Activated T-helper 17 cell treated with anti-CD3 and anti-CD28 coated beads, Interleukin-2, amount 50 U/mL, for 72 hours (primary cell): Measurements from ENCODE around the gene SSU72. TPM values are rescaled to one million over a fixed set of nuclear protein-coding genes. Genes with fewer than 3 reads are reported as not detected.
A peak's percentile ranks its signal among the peaks of the same experiment; 100 is the strongest.

ENCODE experiments used
- ATAC-seq: fragments of 150-1000 bp; cut with Tn5 transposase; replicated peaks from 2 replicates; pipeline ENCODE4 v1.10.0; 2021; ENCODE audit warnings: mild to moderate bottlenecking, moderate library complexity
- H3K27ac Mint-ChIP-seq: one replicate; pipeline ENCODE4 v1.8.0; 2022; ENCODE audit warnings: mixed read lengths
- H3K27me3 Mint-ChIP-seq: one replicate; pipeline ENCODE4 v1.8.0; 2022; ENCODE audit warnings: mixed read lengths
- H3K36me3 Mint-ChIP-seq: one replicate; pipeline ENCODE4 v1.8.0; 2022; ENCODE audit warnings: low read depth, mild to moderate bottlenecking, mixed read lengths
- H3K4me1 Mint-ChIP-seq: one replicate; pipeline ENCODE4 v1.8.0; 2022; ENCODE audit warnings: mixed read lengths
- H3K4me3 Mint-ChIP-seq: one replicate; pipeline ENCODE4 v1.8.0; 2022; ENCODE audit warnings: mild to moderate bottlenecking, mixed read lengths
- H3K9me3 Mint-ChIP-seq: one replicate; pipeline ENCODE4 v1.8.0; 2022; ENCODE audit warnings: mixed read lengths
- total RNA-seq, 2 donors: library from RNA; stranded (reverse); gene quantifications; one replicate each; pipeline ENCODE4 v1.2.3, GENCODE V29; 2022

SSU72 gene
- total RNA-seq, 2 donors from 2014 or later: 75.6 to 133 TPM

DNA sequence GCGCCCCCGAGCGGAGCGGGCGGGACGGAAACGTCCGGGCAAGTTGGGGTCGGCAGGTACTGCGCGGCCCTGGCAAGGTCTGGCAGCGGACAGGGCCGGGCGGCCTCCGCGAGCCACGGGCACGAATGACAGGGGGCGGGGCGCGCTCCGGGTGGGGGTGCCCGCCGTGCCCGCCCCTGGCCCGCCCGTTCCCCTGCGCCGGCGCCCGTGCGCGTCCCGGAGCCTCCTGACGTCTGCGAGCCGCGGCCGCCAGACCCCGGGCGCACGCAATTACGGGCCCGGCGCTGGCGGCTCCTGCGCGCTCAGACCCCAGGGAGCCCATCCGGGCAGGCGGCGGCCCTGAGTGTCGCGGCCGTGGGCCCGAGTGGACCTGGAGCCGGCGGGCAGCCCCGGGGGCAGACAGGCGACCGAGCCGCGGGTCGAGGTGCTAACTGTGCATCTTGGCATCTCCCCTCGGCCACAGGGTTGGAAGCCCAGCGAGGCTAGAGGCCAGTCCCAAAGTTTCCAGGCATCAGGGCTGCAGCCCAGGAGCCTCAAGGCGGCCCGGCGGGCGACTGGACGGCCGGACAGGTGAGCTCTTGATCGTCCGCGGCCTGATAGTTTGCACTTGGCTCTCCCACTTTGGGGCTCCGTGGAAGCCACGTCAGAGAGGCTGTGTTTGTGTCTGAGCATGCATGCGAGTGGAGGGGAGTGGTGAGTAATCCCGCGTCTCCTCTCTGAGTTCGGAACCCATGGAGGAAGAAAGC lies 41.6 kb upstream of the SSU72 start:
- no peaks in the 10 kb centered on the region for H3K27me3 Mint-ChIP-seq
- ATAC-seq: peak; percentile 18
- peaks cover 24% of the 10 kb centered on the region for H3K36me3 Mint-ChIP-seq
- H3K4me1 Mint-ChIP-seq: peaks cover 12% of the 10 kb centered on the region
- H3K27ac Mint-ChIP-seq: peak overlapping the region; percentile 65
- peak overlapping the region; percentile 65 for H3K4me3 Mint-ChIP-seq
- H3K9me3 Mint-ChIP-seq: no peaks in the 10 kb centered on the region

DNA sequence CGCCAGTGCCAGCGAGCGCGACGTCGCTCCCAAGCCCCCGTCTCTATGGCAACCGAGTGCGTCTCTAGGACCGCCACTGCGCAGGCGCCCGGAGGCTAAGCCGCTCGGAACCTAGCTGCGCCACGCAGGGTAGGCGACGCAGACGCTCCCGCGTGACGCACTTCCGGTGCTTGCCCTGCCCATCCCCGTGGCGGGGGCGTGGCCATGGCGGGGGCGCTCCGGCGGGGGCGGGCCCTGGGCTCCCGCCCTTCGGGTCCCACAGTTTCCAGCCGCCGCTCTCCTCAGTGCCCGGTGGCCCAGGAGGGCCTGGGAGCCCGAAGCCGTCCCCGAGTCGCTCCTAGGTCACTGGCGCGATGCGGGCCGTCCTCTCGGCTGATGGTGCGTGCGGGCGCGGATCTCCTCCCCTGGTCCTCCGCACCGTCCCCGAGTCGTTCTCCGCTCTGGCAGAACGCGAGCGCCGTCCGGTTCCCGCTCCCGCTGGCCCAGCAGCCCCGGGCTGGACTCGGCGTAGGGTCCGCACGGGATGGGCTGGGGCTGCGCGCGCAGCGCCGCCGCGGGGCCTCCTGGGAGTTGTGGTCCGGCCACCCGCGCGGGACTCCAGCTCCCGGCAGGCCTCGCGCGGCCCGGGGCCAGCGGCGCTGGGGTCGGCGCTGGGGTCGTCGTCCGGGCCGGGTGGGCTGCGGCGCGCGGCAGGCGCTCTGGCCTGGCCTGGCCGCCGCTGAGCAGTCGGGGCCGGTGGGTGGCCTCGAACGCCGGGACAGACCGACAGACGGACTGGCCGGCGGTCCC lies 40.8 kb upstream of the SSU72 start, which contains the start of gene MIB2:
MIB2 (plus strand) TSS at position 245 of the 789 bp plus-strand sequence. CDS start 7,953 bp downstream, outside the sequence.
- peak; percentile 88 for ATAC-seq
- Mint-ChIP-seq H3K9me3 (no peaks in the 10 kb centered on the region), H3K27ac (peak within 1 kb of the TSS; percentile 99), H3K4me3 (peak within 1 kb of the TSS; percentile 99), H3K27me3 (no peaks in the 10 kb centered on the region), H3K4me1 (peaks cover 12% of the 10 kb centered on the region), H3K36me3 (peaks cover 24% of the 10 kb centered on the region)

DNA sequence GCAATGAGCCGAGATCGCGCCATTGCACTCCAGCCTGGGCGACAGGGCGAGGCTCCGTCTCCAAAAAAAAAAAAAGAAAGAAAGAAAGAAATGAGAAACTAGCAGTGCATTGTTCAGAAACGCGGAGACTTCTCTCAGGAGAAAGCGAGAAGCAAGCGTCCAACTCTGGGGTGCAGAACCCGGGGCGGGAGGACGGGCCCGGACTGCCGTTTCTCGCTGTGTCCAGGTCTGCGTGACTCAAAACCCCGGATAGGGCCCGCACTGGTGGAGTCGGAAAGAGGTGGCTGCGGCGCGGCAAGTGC lies 40.2 kb upstream of the SSU72 start:
- Mint-ChIP-seq H3K27me3 (no peaks in the 10 kb centered on the region), H3K9me3 (no peaks in the 10 kb centered on the region), H3K4me1 (peaks cover 12% of the 10 kb centered on the region), H3K27ac (peak overlapping the region; percentile 99), H3K4me3 (peak overlapping the region; percentile 99), H3K36me3 (peaks cover 24% of the 10 kb centered on the region)
- no peak for ATAC-seq

DNA sequence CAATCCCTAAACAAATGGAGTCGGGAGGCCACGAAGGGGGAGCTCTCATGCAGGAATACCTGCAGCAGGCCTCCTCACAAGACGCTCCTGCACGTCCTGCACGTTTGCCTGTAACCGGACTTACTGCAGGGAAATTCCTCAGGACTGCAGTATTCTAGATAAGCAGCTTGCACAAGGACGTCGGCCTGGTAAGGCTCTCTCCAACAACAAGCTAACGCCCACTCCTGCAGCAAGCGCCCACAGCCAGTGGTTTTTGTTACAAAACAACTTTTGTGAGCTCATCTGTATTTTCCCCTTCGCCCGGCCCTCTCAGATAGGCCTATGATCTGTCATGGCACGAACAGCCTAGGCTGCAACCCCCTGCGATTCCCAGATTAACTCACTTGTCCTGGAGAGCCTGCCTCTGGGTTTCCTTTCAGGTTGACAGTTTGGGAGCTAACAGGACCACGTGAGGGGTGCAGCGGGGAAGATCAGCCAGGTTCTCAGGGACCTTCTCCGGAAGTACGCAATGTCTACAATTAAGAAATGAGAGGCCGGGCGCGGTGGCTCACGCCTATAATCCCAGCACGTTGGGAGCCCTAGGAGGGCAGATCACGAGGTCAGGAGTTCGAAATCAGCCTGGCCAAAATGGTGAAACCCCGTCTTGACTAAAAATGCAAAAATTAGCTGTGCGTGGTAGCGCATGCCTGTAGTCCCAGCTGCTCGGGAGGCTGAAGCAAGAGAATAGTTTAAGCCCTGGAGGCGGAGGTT lies 39.7 kb upstream of the SSU72 start:
- peaks cover 12% of the 10 kb centered on the region for H3K4me1 Mint-ChIP-seq
- H3K27ac Mint-ChIP-seq: peak overlapping the region; percentile 99
- peak overlapping the region; percentile 99 for H3K4me3 Mint-ChIP-seq
- peaks cover 24% of the 10 kb centered on the region for H3K36me3 Mint-ChIP-seq
- no peaks in the 10 kb centered on the region for H3K9me3 Mint-ChIP-seq
- H3K27me3 Mint-ChIP-seq: no peaks in the 10 kb centered on the region
- ATAC-seq: peak; percentile 27

DNA sequence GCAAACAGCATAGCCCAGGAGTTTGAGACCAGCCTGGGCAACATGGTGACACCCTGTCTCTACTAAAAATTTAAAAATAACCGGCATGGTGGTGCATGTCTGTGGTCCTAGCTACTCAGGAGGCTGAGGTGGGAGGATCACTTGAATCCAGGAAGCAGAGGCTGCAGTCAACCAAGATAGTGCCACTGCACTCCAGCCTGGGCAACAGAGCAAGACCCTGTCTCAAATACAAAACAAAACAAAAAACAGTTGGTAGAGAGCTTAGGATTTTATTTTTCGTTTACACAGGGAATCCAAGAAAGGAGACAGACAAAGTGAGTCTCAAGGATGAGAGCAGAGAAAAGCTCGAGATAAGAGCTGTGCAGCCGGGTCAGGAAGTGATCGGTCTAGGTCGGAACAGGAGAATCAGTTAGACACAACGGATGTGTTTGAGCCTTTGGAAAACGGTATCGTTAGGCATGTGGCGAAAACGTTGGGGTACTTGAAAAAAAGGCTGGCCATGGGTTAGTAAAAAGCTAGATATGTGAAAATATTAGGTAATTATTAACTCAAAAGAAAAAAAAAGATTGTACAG lies 38.9 kb upstream of the SSU72 start:
- H3K27ac Mint-ChIP-seq: peak overlapping the region; percentile 99
- no peak for ATAC-seq
- peaks cover 24% of the 10 kb centered on the region for H3K36me3 Mint-ChIP-seq
- H3K4me3 Mint-ChIP-seq: peak overlapping the region; percentile 99
- H3K9me3 Mint-ChIP-seq: no peaks in the 10 kb centered on the region
- H3K4me1 Mint-ChIP-seq: peaks cover 12% of the 10 kb centered on the region
- H3K27me3 Mint-ChIP-seq: no peaks in the 10 kb centered on the region

DNA sequence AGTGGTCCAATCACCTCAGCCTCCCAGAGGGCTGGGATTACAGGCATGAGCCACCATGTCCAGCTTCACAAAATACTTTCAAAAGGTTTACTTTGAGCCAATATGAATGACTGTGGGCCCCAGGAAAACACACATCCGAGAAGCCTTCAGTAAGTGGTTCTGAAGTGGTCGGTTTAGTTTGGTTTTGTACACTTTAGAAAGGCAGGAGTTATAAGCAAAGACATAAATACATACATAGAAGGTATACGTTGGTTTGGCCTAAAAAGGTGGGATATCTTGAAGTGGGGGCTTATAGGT lies 37.4 kb upstream of the SSU72 start:
- no peak for ATAC-seq
- no peak overlapping the region for H3K4me3 Mint-ChIP-seq
- no peaks in the 10 kb centered on the region for H3K27me3 Mint-ChIP-seq
- peak overlapping the region; percentile 16 for H3K27ac Mint-ChIP-seq
- no peaks in the 10 kb centered on the region for H3K9me3 Mint-ChIP-seq
- H3K36me3 Mint-ChIP-seq: peaks cover 19% of the 10 kb centered on the region
- H3K4me1 Mint-ChIP-seq: peaks cover 14% of the 10 kb centered on the region

DNA sequence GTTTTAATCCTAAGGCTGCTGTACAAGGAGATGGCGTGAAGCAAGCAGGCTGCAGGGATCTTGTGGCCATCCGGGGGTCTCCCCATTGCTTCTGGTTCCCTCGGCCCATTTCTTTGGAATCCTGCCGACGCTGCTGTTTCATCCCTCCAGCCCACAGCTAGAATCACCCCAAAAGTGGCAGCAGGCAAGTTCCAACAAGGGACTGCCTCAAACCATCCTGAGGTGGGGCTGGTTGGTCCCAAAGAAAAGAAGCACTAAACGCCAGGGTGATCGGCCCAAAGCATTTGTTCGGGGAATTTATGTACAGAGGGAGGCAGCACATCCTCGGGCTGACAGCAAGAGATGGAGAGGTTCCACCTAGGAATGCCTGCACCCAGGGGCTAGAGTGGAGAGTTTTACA lies 36.1 kb upstream of the SSU72 start:
- peaks cover 19% of the 10 kb centered on the region for H3K36me3 Mint-ChIP-seq
- peaks cover 18% of the 10 kb centered on the region for H3K4me1 Mint-ChIP-seq
- H3K9me3 Mint-ChIP-seq: no peaks in the 10 kb centered on the region
- no peak overlapping the region for H3K27ac Mint-ChIP-seq
- H3K4me3 Mint-ChIP-seq: no peak overlapping the region
- H3K27me3 Mint-ChIP-seq: no peaks in the 10 kb centered on the region
- ATAC-seq: no peak

DNA sequence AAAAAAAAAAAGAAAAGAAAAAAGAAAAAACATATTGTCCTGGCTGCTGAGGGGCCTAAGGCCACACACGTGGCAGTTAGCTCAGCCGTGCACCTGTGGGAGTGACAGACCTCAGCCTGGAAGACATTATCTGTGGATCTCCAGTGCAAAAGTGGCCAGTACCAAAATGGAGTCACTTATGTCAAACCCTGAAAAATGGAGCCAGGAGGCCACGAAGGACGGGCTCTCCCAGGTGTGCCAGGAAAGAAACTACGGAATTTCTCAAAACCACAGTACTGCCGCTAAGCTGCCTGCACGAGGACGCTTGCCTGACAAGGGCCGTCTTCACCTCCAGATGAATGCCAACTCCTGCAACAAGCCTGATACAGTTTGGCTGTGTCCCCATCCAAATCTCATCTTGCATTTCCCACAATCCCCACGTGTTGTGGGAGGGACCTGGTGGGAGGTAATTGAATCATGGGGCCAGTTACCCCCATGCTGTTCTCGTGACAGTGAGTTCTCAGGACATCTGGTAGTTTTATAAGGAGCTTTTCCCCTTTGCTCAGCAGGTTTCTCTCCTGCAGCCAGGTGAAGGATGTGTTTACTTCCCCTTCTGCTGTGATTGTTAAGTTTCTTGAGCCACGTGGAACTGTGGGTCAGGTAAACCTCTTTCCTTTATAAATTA lies 35.3 kb upstream of the SSU72 start:
- H3K4me3 Mint-ChIP-seq: no peak overlapping the region
- no peak overlapping the region for H3K27ac Mint-ChIP-seq
- peaks cover 18% of the 10 kb centered on the region for H3K4me1 Mint-ChIP-seq
- H3K9me3 Mint-ChIP-seq: no peaks in the 10 kb centered on the region
- peaks cover 17% of the 10 kb centered on the region for H3K36me3 Mint-ChIP-seq
- ATAC-seq: no peak
- no peaks in the 10 kb centered on the region for H3K27me3 Mint-ChIP-seq

DNA sequence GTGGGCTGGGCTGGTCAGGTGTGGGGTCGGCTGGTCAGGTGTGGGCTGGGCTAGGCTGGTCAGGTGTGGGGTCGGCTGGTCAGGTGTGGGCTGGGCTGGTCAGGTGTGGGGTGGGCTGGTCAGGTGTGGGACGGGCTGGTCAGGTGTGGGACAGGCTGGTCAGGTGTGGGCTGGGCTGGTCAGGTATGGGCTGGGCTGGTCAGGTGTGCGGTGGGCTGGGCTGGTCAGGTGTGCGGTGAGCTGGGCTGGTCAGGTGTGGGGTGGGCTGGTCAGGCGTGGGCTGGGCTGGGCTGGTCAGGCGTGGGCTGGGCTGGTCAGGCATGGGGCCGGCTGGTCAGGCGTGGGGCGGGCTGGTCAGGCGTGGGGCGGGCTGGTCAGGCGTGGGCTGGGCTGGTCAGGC lies 31.6 kb upstream of the SSU72 start:
- H3K36me3 Mint-ChIP-seq: no peaks in the 10 kb centered on the region

DNA sequence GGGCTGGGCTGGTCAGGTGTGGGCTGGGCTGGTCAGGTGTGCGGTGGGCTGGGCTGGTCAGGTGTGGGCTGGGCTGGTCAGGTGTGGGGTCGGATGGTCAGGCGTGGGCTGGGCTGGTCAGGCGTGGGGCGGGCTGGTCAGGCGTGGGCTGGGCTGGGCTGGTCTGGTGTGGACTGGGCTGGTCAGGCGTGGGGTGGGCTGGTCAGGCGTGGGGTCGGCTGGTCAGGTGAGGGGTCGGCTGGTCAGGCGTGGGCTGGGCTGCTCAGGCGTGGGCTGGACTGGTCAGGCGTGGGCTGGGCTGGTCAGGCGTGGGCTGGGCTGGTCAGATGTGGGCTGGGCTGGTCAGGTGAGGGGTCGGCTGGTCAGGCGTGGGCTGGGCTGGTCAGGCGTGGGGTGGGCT lies 31.1 kb upstream of the SSU72 start:
- H3K4me3 Mint-ChIP-seq: no peak overlapping the region
- H3K27ac Mint-ChIP-seq: no peak overlapping the region
- H3K9me3 Mint-ChIP-seq: no peaks in the 10 kb centered on the region
- H3K36me3 Mint-ChIP-seq: no peaks in the 10 kb centered on the region
- no peaks in the 10 kb centered on the region for H3K27me3 Mint-ChIP-seq
- ATAC-seq: no peak
- H3K4me1 Mint-ChIP-seq: peaks cover 6% of the 10 kb centered on the region

More for the DNA sequence above, 31.6 kb upstream of the SSU72 start:
- Mint-ChIP-seq H3K9me3 (no peaks in the 10 kb centered on the region), H3K27me3 (no peaks in the 10 kb centered on the region), H3K4me3 (no peak overlapping the region), H3K27ac (no peak overlapping the region), H3K4me1 (peaks cover 6% of the 10 kb centered on the region)
- no peak for ATAC-seq

DNA sequence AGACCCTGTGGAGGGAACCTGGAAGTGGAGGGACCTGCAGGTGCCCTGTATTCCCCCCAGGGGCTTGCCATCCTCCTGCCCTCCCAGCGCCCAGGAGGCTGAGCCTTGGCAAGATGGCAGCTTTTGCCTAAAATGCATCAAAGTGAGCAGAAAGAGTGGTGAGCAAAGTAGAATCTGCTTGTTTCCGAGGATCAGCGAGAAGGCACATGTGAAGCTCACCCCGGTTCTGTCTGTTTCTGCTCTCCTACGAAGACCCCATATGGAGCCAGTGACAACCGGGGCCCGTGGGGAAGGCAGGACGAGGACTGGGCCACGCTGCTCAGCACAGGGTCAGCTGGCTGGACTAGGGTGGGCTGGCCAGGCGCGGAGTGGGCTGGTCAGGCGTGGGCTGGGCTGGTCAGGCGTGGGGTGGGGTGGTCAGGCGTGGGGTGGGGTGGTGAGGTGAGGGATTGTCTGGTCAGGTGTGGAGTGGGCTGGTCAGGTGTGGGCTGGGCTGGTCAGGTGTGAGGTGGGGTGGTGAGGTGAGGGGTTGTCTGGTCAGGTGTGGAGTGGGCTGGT lies 30.4 kb upstream of the SSU72 start:
- Mint-ChIP-seq H3K4me1 (peaks cover 6% of the 10 kb centered on the region), H3K36me3 (no peaks in the 10 kb centered on the region), H3K4me3 (peak overlapping the region; percentile 31), H3K27ac (peak overlapping the region; percentile 72), H3K9me3 (no peaks in the 10 kb centered on the region), H3K27me3 (no peaks in the 10 kb centered on the region)
- ATAC-seq: no peak

DNA sequence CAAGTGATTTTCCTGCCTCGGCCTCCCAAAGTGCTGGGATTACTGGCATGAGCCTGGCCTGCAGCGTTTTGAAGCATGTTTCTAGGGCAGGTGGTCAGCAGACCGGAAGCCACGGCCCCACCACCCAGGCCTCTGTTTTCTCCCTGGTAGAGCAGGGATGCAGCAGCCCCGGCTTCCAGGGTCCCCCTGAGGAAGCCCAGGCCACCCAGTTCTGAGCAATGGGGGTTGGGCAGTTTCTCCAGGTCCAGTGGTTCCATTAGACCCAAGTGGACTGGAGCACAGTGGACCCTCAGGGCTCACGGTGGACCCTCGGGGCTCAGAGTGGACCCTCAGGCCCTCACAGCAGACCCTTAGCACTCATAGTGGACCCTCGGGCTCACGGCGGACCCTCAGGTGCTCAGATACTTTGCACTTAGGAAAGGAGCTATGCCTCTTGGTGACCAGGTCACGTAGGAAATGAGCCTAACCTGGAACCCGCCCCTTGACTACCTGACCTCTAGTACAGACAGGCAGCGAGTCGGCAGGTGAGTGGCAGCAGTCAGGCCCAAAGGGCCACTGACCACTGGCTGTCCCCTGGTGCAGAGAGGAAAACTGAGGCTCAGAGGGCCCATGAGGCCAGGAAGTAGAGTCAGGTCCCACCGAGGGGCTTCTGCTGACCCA lies 29.8 kb upstream of the SSU72 start:
- Mint-ChIP-seq H3K36me3 (no peaks in the 10 kb centered on the region), H3K27me3 (no peaks in the 10 kb centered on the region), H3K27ac (peak overlapping the region; percentile 72), H3K9me3 (no peaks in the 10 kb centered on the region), H3K4me1 (peaks cover 6% of the 10 kb centered on the region), H3K4me3 (peak overlapping the region; percentile 31)
- ATAC-seq: no peak

DNA sequence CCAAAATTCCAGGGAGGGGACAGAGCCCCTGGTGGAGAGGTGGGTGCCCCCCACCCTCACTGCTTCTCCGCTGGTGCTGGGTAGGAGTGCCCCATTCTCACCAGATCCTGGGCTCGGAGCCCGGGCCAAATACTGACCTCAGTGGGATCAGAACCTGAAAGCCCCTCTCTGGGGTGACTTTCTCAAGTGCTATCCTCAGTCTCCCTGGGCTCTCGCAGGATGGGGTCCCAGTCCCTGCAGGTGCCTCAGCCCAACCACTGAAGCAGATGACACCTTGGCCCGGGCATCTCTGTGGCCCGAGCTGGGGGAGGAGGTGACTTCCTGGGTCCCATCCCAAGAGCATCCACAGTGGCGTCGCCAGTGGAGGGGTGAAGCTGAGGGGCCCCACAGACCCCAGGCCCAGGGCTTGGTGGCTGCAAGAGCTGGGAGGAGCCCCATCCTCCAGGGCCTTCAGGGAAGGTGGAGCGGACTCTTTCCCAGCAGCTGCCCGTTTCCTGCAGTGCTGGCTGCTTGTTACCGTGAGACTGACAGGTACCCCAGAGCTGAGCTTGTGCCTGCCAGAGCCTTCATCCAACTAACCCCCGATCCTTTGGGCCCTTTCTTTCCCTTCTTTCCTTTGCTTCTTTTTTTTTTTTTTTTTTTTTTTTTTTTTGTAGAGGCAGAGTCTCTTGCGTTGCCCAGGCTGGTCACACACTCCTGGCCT lies 29.2 kb upstream of the SSU72 start:
- no peak overlapping the region for H3K27ac Mint-ChIP-seq
- no peaks in the 10 kb centered on the region for H3K9me3 Mint-ChIP-seq
- H3K4me1 Mint-ChIP-seq: peaks cover 6% of the 10 kb centered on the region
- H3K27me3 Mint-ChIP-seq: no peaks in the 10 kb centered on the region
- H3K36me3 Mint-ChIP-seq: no peaks in the 10 kb centered on the region
- H3K4me3 Mint-ChIP-seq: no peak overlapping the region
- no peak for ATAC-seq
